Activated CD4-positive, alpha-beta T cell treated with anti-CD3 and anti-CD28 coated beads, Interleukin-2, amount 50 U/mL, for 16 hours (primary cell): ENCODE measurements around the gene SRSF3.
"Not testable (repeated sequence)": the region's sequence is repeated elsewhere in the genome, so short reads cannot be mapped to it uniquely, and the experiment has no call there.

Experiments
- DNase-seq: peaks from one replicate; pipeline ENCODE4 v3.0.0-alpha.2; 2020

Gene SRSF3

GRCh38 chr6:36576578-36576977 lies 17.6 kb upstream of the SRSF3 start:
- DNase-seq = no peak

GRCh38 chr6:36577301-36577700 lies 16.9 kb upstream of the SRSF3 start:
- DNase-seq = no peak

GRCh38 chr6:36578030-36578429 lies 16.1 kb upstream of the SRSF3 start:
- DNase-seq = no peak

GRCh38 chr6:36578431-36578830 lies 15.7 kb upstream of the SRSF3 start:
- DNase-seq = no peak

- DNase-seq = no peak
These were observed 14.0 kb upstream of the SRSF3 start for GRCh38 chr6:36580184-36580526.

GRCh38 chr6:36581716-36582115 lies 12.4 kb upstream of the SRSF3 start:
- no peak for DNase-seq

GRCh38 chr6:36586606-36587005 lies 7.6 kb upstream of the SRSF3 start:
- no peak for DNase-seq

GRCh38 chr6:36589025-36589400 lies 5.1 kb upstream of the SRSF3 start:
- DNase-seq = not testable (repeated sequence)

- no peak for DNase-seq
These were observed 3.9 kb upstream of the SRSF3 start for GRCh38 chr6:36590237-36590636.

- DNase-seq = peak; percentile 34
These were observed 1.9 kb upstream of the SRSF3 start for GRCh38 chr6:36592221-36592655.

GRCh38 chr6:36593569-36594028 lies 563 bp upstream of the SRSF3 start:
- peak; percentile 64 for DNase-seq

GRCh38 chr6:36594816-36595643 lies 868 bp downstream of the SRSF3 start:
- DNase-seq = no peak

- DNase-seq = no peak
These were observed 2.2 kb downstream of the SRSF3 start for GRCh38 chr6:36596356-36596755.

- no peak for DNase-seq
These were observed 3.6 kb downstream of the SRSF3 start for GRCh38 chr6:36597775-36598174.

GRCh38 chr6:36598326-36598725 lies 4.2 kb downstream of the SRSF3 start:
- DNase-seq = no peak

GRCh38 chr6:36598739-36599318 lies 4.7 kb downstream of the SRSF3 start:
- DNase-seq = no peak

GRCh38 chr6:36599791-36600209 lies 5.6 kb downstream of the SRSF3 start:
- DNase-seq = peak; percentile 74

- DNase-seq = no peak
These were observed 6.5 kb downstream of the SRSF3 start for GRCh38 chr6:36600564-36601146.

- not testable (repeated sequence) for DNase-seq
These were observed 7.7 kb downstream of the SRSF3 start for GRCh38 chr6:36601818-36602217.

- DNase-seq = no peak
These were observed 9.3 kb downstream of the SRSF3 start for GRCh38 chr6:36603222-36604089.

GRCh38 chr6:36604090-36605060 lies 10.2 kb downstream of the SRSF3 start:
- DNase-seq = no peak

- DNase-seq = no peak
These were observed 11.0 kb downstream of the SRSF3 start for GRCh38 chr6:36605143-36605542.
